HG03469 (cell line): ENCODE results near the gene FBXO39.
"Not testable (repeated sequence)": the region's sequence is repeated elsewhere in the genome, so short reads cannot be mapped to it uniquely, and the experiment has no call there.

Experiments
- ATAC-seq: cut with Tn5 transposase; IDR thresholded peaks from one replicate; pipeline ENCODE4 v1.9.1; 2021; ENCODE audit warnings: mild to moderate bottlenecking, moderate library complexity, moderate number of reproducible peaks; ENCODE audit not compliant: unreplicated experiment

Gene FBXO39

DNA sequence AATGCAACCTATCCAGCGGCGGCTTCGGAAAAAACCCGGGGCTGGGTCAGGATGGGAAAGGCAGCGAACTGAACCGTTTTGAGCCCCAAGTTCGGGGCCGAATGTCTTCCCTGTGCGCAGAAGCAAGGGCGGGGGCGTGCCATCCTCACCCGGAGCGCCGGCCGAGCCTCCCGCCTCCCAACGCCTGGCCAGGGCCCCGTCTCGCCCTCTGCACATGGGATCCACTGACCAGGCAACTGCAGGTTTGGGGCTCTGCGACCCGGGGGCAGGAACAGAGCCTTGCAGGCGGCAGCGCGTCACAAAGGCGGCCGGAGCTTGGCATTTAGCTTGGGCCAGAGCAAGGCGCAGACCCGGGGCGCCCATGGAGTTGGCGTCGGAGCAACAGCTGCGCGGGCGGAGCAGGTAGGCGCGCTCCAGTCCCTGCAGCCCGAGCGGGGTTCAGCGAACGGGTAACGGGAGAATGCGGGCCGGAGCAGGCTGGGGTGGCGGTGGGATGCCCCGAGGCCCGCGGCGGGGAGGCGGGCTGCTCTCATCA, at the start of gene FBXO39:
FBXO39 (plus strand) TSS at position 345 of the 535 bp plus-strand sequence. CDS start 3,654 bp downstream, outside the sequence.
- no peak for ATAC-seq

DNA sequence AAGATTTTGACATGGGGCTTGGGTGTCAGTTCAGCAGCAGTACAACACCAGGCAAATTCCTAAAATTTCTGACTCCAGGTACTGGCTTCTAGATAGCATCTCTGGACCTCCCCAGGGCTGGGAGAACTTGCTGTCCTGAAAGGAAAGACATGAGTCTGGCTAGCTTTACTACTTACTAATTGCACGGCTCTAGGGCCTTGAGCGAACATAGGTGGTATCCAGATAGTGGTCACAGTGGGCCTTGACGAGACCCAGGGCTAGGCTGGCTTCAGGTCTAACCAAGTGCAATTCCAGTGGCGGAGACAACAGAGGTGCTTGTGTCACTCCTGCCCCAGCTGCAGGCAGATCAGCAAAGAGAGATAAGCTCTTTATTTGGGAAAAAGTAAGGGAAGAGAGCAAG, 46.5 kb upstream of the FBXO39 start:
- ATAC-seq: no peak

DNA sequence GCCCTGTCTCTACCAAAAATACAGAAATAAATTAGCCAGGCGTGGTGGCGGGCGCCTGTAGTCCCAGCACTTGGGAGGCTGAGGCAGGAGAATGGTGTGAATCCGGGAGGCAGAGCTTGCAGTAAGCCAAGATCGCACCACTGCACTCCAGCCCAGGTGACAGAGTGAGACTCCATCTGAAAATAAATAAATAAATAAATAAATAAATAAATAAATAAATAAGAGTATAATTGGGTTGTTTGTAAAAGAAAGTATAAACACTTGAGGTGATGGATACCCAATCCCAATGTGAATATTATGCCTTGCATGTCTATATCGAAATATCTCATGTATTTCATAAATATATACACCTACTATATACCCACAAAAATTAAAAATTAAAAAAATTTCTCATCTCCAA, 29.4 kb upstream of the FBXO39 start:
- not testable (repeated sequence) for ATAC-seq

DNA sequence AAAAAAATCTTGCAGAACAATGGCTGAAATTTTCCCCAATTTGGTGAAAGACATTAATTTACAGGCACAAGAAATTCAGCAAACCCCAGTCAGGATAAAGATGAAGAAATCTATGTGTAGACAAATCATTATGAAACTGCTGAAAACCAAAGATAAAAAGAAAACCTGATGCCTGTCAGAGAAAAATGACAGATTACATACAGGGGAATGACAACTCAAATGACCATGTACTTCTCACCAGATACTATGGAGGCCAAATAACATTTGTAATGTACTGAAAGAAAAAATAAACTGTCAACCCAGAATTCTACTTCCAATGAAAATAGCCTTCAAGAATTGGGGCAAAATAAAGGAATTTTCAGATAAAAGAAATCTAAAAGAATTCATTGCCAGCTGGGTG, 27.4 kb upstream of the FBXO39 start:
- no peak for ATAC-seq

DNA sequence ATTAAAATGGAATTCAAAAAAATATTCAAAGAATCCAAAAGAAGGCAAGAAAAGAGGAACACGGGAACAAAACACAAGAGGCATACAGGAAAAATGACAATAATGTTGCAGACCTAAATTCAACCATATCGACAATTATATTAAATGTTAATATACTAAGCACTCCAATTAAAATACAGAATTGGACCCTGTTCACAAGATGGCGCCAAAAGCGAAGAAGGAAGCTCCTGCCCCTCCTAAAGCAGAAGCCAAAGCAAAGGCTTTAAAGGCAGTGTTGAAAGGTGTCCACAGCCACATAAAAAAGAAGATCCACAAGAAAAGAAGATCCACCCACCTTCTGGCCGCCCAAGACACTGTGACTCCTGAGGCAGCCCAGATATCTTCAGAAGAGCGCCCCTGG, 26.5 kb upstream of the FBXO39 start:
- no peak for ATAC-seq

DNA sequence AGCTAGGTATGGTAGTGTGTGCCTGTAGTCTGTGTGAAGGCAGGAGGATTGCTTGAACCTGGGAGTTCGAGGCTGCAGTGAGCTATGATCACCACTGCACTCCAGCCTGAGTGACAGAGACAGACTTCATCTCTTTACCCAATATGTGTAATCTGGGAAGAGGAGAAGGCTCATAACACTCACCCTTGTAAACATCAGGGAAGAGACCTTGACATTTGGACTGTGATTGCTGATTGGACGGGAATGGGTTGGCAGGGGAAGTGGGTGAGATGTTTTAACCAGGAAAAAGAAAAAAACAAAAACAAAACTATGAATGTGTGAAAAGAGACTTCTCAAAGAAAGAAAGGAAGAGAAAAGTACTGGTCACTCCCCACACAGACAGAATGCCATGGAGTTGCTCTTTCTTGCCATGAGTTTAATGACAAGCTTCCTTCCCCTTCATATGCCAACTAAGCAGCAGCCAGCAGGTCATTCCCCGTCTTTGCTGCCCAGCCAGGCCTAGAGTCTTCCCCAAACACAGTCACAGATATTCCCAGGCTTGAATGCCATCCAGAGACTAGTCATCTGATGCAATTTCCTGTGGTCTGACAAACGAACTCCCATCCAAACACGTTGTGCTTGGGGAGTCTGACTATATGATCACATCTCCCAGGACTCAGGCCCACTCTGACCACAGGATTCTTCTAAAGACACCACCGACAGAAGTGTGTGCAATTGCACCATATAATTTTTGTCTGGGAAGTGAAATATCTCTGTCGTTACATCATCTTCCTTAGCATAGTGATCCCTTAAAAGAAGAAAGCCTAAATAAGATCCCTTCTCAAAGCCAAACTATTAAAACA, 23.7 kb upstream of the FBXO39 start:
- no peak for ATAC-seq

DNA sequence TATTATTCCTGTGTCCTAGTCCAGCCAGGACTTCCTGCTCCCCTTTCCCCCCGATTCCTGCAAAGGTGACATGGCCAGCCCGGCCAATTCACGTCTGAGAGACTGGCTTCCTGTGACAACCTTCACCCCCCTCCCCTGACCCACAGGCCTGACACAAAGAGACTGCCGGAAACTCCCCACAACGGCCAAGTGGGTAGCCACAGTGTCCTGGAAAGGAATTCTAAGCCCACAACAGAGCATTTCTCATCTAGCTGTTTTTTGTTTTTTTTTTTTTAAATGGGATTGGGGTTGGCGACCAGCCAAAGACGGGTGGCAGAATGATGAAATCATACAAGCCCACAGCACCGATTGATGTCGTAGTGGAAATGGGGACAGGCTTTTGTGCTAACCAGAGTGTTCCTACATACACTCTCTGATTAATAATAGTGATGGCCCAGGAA, 23.0 kb upstream of the FBXO39 start:
- ATAC-seq: no peak

DNA sequence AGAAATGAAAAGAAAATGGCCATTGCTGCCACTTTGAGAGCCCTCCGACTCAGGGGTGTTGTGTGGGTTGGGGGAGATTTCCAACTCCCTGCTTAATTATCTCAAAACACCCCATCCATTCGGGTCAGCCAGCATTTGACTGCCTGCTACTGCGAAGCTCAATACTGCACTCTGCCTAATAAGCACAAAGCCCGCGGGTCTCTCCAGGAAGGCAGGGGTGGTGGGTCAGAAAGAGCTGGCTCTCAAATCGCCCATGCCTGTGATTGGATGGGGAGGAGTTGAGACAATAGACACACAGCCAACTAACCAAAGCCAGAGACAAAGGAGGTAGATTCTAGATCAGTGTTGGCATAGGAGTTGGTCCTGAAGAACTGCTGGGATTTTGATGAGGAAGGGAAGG, 22.5 kb upstream of the FBXO39 start:
- no peak for ATAC-seq

DNA sequence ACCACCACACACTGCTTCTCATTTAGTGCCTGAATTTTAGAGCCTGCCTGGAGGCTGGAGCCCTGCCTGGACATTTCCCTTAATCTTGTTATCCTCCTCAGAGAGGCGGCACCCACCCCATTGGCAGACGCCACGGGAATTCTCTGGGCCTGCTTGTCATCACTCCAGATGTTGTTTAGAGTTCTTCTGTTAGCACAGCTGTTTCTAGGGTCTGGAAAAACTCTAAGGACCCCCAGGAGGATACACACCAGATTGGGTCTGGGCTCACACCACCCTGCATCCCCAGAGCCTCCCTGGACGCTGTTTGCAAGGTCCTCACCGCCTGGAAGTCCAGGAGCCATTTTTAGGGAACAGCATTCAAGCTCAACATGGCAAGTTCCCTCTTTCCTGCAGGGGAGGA, 20.7 kb upstream of the FBXO39 start:
- ATAC-seq: no peak

DNA sequence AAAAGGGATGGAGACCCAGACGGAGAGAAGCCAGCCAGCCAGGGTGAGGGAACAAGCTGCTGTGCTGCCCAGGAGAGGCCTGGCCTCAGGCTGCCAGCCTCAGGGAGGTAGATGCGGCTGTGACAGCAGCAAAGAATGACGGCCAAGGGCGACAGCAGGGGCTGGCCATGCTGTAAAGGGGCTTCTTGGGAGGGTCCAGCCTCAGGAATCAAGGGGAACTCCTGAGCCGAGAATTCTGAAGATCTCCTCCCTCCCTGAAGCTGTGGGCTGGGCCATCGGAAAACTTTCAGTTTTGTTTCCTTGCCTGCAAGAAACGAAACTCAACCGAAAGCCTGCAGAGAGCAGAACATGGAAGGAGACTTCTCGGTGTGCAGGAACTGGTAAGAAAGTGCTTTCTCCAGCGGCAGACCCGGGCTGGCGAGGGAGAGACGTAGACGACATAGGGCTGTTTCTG, 20.3 kb upstream of the FBXO39 start, which contains the start of gene XAF1:
XAF1 (plus strand) TSS at position 316 of the 454 bp plus-strand sequence; CDS start at position 349, 33 bp downstream.
- ATAC-seq: no peak

DNA sequence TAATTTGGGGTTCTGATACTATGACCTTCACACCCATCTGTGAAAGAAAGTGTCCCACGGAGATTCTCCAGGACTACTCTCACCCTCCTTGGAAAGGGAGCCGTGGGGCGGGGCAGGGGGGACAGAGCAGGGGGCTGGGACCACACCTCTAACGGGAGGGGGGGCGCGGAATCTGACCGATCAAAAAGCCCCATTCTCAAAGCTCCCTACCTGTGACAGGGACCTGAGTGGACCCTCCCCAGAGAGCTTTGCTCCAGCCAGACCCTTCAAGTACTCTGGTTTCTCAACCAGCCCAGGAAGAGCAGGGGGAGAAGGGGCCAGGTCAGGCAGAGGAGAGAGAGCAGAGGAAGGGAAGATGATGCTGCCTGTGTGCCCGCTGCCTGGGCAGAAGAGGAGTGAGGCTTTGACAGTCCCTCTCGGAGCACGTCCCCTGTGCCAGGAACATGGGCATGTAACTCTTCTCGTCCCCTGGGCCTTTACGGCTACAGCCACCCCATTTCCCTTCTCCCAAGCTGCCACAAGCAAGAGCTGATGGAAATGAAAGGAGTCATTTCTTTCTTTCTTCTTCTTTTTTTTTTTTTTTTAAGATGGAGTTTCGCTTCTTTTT, 19.5 kb upstream of the FBXO39 start:
- no peak for ATAC-seq

DNA sequence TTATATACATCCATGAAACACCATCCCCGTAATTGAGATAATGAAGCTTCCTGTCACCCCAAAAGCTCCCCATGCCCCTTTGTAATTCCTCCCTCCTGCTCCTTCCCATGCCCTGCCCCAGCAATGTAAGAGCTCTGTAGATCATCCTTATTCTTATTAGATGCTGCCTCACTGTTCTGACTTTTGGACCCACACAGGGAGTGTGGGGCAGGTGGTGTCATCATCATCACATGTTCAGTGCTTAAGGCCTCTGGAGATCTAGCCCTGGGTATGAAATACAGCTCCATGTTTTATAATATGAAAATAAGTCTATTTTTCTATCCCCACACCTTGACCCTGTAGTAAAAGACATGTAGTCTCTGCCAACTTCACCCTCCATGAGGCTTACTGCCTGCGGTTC, 18.3 kb upstream of the FBXO39 start:
- ATAC-seq: no peak

DNA sequence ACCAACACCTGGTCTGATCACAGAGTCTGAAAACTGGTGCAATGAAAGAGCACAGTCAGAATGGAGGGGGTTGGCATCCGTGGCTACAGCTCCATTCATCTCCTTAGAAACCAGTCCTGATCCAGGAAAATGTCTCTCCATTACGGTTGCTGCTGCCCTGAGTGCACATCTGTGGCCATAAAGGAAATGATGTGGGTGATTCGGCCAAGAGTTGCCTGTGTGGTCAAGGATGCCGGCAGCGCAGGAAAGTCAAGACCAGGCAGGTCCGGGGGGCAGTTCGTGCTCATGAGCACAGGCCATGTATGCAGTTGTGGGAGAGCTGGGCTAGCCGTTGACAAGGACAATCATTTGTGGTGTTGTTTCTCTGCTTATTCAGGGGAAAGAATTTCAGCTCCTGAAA, 14.2 kb upstream of the FBXO39 start:
- ATAC-seq: no peak

DNA sequence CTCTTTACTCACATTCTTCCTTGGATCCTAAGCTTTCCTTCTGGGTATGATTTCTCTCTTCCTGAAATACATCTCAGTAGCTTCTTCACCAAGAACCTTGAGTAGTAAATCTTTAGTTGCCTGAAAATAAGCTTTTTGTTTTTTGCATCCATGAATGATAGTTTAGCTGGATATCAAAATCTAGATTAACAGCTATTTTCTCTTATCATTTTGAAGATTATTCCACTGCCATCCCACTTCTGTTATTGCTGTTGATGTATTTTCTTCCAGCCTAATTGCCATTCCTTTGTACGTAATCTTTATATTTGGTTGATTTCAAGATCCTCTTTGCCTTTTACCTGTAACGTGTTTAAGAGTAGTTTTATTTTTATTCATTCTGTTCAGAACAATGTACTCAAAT, 7.6 kb upstream of the FBXO39 start:
- ATAC-seq: no peak

DNA sequence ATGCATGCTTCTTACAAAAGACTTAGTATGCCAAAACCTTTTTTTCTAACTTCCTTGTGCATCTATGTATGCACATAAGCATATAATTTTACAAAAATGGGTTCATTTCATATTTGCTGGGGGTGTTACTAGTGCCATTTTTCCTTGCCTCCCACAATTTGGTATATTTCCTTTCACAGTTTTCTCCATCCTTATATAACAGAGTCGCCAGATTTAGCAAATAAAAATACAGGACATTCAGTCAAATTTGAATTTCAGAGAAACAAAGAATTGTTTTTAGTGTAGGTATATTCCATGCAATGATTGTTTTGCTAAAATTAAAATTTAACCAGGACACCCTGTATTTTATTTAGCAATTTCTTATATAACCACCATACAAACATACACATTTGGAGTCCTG, 4.0 kb upstream of the FBXO39 start:
- ATAC-seq: no peak

DNA sequence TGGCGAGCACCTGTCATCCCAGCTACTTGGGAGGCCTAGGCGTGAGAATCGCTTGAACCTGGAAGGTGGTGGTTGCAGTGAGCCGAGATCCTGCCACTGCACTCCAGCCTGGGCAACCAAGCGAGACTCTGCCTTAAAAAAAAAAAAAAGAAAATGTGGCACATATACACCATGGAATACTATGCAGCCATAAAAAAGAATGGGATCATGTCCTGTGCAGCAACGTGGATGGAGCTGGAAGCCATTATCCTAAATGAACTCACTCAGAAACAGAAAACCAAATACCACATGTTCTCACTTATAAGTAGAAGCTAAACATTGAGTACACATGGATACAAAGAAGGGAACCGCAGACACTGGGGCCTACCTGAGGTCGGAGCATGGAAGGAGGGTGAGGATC, 1.1 kb upstream of the FBXO39 start:
- ATAC-seq: not testable (repeated sequence)

DNA sequence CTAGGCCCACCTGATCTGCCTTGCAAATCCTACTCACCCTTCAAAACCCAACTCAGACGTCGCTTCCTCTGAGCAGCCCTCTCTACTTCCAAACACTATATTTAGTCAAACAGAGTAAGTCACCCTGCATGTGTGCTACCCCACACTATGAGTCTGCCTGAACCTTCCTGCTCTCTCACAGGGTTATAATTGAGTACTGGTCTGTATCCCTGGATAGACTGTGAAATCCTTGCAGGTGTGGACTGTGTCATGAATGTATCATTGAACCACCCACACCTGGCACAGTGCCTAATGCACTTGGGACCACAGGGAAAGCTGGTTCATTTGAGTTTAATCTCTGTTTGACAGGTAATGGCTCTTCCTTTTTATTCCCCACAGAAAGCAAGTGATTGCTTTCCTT, 3.4 kb downstream of the FBXO39 start:
- ATAC-seq: no peak

DNA sequence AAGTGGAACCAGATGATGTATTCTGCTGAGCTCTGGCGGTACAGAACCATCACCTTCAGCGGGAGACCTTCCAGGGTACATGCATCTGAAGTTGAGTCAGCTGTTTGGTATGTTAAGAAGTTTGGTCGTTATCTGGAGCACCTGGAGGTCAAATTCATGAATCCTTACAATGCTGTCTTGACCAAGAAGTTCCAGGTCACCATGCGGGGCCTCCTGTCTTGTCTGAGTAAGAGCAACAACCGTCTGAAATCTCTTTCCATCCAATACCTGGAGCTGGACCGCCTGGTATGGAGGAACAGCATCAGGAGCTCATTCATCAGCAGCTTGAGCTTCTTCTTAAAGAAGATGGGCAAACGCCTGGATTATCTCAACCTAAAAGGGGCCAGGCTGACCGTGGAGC, 4.0 kb downstream of the FBXO39 start:
- no peak for ATAC-seq

DNA sequence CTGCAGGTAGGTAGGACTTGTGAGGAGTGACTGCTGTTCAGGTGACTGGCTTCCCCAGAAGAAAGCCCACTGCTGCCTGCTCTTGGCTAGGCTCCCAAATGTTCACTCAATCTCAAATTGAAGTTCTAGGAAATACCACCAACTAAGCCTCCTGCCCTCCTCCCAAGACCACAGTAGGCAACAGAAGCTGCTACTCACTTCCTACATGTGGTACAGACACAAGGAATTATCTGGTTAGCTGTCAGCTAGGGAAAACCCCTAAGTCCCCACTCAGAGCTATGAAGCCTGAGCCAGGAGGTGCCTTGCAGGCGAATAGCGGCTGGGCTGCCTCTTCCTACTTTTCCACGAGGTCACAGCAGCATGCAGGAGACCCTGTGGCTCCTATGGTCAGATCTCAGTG, 4.9 kb downstream of the FBXO39 start:
- ATAC-seq: no peak

DNA sequence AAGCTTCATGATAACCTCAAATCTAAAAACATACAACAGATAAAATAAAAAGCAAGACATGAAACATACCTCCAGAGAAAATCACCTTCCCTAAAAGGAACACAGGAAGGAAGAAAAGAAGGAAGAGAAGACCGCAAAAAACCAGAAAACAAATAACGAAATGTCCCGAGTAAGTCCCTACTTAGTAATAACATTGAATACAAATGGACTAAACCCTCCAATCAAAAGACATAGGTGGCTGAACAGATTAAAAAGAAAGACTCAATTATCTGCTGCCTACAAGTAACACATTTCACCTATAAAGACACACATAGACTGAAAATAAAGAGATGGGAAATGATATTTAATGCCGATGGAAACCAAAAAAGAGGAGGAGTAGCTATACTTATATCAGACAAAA, 6.2 kb downstream of the FBXO39 start:
- no peak for ATAC-seq

DNA sequence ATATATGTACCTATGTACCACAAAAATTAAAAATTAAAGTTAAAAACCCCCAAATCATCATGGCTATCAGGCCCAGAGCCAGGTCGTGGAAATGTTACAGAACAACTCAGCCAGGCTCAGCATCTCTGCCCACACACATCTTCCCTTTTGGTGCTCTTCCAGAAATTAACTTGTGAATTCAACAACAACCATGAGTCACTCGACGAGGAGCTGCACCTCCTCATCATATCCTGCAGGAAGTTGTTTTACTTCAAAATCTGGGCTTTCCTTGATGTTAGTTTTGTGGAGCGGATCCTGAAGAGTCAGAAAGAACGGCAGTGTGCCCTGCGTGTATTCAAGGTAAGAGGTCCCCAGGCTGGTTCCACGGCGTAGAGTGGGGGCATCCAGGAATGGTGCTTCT, 10.6 kb downstream of the FBXO39 start:
- no peak for ATAC-seq

DNA sequence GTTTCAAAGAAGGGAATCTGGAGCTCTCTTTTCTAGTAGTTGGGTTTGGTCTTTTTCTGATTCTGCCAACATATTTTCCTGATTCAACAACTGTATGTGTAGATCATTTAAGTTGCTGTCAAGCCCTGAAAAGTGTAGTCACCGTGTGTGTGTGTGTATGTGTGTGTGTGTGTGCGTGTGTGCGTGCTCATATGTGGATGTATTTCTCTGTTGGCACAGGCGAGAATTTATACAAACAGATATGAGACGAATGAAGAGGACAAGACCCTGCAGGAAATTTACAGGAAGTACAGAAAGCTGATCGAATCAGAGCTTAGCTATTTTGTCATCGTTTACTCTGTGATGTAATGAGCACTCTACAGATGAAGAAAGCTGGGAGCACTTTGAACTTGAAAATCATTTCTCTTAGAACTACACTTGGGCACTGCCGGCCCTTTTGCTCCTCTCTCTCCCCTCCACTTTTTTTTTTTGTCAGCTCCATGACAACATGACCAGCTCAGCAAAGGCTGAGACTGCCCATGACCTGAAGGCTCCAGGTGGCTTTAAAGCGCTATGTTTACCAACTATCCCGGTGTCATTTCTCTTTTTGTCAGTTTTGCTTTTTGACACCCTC, 11.2 kb downstream of the FBXO39 start:
- no peak for ATAC-seq
